Rectal smooth muscle tissue (tissue), 1 donor: Measurements from ENCODE around the gene RCOR2.
A peak's percentile ranks its signal among the peaks of the same experiment; 100 is the strongest.

ENCODE experiments used
- H3K27ac ChIP-seq: one replicate; pipeline ENCODE4 v1.7.0; 2013; ENCODE audit warnings: low read depth, low read length, inconsistent platforms
- H3K27me3 ChIP-seq: one replicate; pipeline ENCODE4 v1.7.0; 2013; ENCODE audit warnings: low read length; ENCODE audit not compliant: control insufficient read depth, insufficient read depth
- H3K36me3 ChIP-seq: one replicate; pipeline ENCODE4 v1.7.0; 2013; ENCODE audit warnings: low read length; ENCODE audit not compliant: control insufficient read depth, insufficient read depth
- H3K4me1 ChIP-seq: one replicate; pipeline ENCODE4 v1.7.0; 2013; ENCODE audit warnings: low read length; ENCODE audit not compliant: control insufficient read depth, insufficient read depth
- H3K4me3 ChIP-seq: one replicate; pipeline ENCODE4 v1.7.0; 2013; ENCODE audit warnings: low read length
- H3K9ac ChIP-seq: one replicate; pipeline ENCODE4 v1.7.0; 2013; ENCODE audit warnings: low read length

RCOR2 gene

GRCh38 chr11:63877658-63878241 is 39.2 kb downstream of the RCOR2 start:
- Histone ChIP-seq H3K4me1 (peaks cover 3% of the 10 kb centered on the region), H3K9ac (no peak overlapping the region), H3K27me3 (no peaks in the 10 kb centered on the region), H3K36me3 (no peaks in the 10 kb centered on the region), H3K4me3 (no peak overlapping the region), H3K27ac (no peak overlapping the region)

GRCh38 chr11:63876616-63877015 is 40.3 kb downstream of the RCOR2 start:
- H3K4me3 ChIP-seq: no peak overlapping the region
- no peaks in the 10 kb centered on the region for H3K27me3 ChIP-seq
- no peaks in the 10 kb centered on the region for H3K36me3 ChIP-seq
- no peak overlapping the region for H3K9ac ChIP-seq
- H3K27ac ChIP-seq: no peak overlapping the region
- H3K4me1 ChIP-seq: peaks cover 10% of the 10 kb centered on the region

DNA sequence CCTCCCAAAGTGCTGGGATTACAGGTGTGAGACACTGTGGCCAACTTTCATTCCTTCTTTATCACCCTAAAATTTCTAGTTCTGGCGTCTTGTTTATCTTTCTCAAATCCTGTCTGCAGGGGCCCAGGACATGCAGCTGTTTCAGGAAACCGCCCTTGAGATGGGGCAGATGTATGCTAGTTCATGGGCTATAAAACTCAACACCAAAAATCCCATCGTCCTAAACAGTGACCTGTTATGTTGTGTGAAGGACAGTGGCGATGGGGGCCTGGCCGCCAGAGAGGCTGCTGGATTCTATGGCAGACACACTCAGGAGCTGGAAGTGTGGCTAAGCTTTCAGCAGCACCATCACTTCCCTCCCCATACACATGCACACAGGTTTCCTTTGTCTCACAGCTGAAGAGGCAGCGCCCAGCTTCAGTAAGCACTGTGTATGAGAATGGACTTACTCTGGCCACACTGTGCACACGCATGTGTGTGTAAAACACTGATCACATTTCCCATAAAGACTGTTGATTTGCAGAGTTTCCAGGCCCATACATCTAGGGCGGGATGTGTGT is 41.4 kb downstream of the RCOR2 start:
- no peak overlapping the region for H3K27ac ChIP-seq
- H3K36me3 ChIP-seq: no peaks in the 10 kb centered on the region
- H3K4me3 ChIP-seq: no peak overlapping the region
- H3K4me1 ChIP-seq: peaks cover 13% of the 10 kb centered on the region
- no peak overlapping the region for H3K9ac ChIP-seq
- no peaks in the 10 kb centered on the region for H3K27me3 ChIP-seq

DNA sequence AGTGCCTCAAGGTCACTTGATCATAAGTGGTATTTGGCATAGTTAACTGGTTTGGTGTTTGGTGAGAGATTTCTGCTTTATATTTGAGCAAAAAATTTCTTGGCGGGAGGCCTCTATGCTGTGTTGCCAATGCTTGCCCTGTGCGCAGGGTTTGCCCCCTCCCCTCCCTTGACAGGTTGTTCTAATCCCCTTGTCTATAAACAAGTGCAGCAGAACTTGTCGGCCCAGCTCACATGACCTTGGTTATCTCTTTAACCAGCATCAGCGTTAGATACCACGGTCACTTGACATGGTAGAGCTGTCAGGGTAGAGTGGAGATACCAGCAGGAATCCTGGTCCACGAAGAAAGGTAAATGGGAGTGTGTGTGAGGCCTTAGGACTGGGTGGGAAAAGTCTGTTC is 42.5 kb downstream of the RCOR2 start:
- Histone ChIP-seq H3K4me3 (no peak overlapping the region), H3K27me3 (no peaks in the 10 kb centered on the region), H3K36me3 (no peaks in the 10 kb centered on the region), H3K4me1 (peaks cover 14% of the 10 kb centered on the region), H3K27ac (no peak overlapping the region), H3K9ac (no peak overlapping the region)

DNA sequence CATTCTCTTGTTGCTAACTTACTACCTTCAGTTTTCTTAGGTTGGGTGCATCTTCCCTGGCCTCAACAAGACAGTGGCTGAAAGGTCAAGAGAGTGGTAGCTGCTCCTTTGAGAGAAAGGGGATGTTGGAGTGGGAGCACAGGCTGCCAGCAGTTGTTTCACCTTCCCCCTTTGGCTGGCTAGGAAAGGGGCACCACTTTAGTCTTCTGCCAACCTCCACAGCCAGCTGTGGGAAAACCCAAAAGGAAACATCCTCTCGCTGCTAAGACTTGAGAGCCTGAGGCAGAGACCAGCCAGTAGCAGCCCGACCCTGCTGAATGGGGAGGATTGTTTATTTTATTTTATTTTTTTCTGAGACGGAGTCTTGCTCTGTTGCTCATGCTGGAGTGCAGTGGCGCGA is 43.7 kb downstream of the RCOR2 start:
- Histone ChIP-seq H3K27ac (no peak overlapping the region), H3K4me1 (peaks cover 11% of the 10 kb centered on the region), H3K4me3 (no peak overlapping the region), H3K36me3 (no peaks in the 10 kb centered on the region), H3K9ac (no peak overlapping the region), H3K27me3 (no peaks in the 10 kb centered on the region)

DNA sequence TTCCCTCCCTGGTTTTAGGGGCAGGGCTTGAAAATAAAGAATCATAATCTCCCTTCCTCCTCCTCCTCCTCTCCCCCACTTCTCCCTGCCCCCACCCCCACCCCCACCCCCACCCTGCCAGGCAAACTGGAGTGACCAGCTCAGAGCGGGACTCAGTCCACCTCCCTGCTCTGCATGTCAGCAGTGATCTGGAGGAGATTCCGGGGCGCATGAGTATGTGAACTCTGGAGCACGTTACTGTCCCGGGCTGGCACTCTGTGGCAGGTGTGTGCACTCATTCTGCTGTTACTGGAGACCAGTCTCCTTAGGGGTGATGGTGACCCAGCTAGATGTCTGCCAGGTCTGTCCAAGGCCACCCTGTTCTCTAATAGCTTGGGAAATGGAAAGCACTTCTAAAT is 44.2 kb downstream of the RCOR2 start:
- Histone ChIP-seq H3K36me3 (no peaks in the 10 kb centered on the region), H3K27ac (no peak overlapping the region), H3K27me3 (no peaks in the 10 kb centered on the region), H3K4me3 (peak overlapping the region; percentile 3), H3K9ac (no peak overlapping the region), H3K4me1 (peaks cover 11% of the 10 kb centered on the region)

GRCh38 chr11:63871962-63872799 is 44.8 kb downstream of the RCOR2 start:
- H3K4me1 ChIP-seq: peaks cover 11% of the 10 kb centered on the region
- H3K27ac ChIP-seq: peak overlapping the region; percentile 33
- no peaks in the 10 kb centered on the region for H3K27me3 ChIP-seq
- H3K4me3 ChIP-seq: peak overlapping the region; percentile 3
- no peak overlapping the region for H3K9ac ChIP-seq
- no peaks in the 10 kb centered on the region for H3K36me3 ChIP-seq

DNA sequence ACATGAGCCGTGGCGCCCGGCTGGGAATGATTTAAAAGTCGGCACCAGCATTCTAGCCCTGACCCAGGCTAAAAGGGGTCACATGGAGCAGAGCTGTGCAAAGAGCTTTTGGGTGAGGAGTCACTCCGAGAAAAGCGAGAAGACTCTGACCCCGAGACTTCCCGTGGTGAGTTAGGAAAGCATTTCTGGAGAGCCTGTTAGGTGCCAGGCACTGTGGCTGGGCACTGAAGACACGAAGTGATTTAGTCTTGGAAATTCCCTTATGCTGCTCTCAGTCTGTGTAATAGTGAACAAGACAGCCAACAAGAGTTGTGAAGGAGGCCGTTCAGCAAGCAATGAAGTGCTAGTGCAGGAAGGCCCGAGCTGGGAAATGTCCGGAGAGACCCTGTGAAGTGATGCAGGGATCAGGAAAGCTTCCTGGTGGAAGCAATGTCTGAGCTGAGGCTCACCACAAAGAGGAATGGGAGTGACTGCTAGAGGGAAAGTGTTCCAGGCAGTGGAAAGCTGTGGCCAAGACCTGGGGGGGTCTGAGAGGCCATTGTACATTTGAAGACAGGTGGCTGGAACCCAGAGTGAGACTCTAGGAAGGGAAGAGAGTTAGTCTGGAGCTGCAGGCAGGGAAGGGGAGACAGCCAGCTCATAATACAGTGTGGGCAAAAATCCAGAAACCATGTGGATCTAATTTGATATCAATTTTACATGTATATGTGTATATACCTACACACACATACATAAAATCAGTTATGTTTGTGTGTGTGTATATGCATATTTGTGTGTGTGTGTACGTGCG is 46.4 kb downstream of the RCOR2 start:
- Histone ChIP-seq H3K27me3 (no peaks in the 10 kb centered on the region), H3K27ac (no peak overlapping the region), H3K9ac (peak overlapping the region; percentile 1), H3K4me1 (peaks cover 11% of the 10 kb centered on the region), H3K4me3 (no peak overlapping the region), H3K36me3 (no peaks in the 10 kb centered on the region)

DNA sequence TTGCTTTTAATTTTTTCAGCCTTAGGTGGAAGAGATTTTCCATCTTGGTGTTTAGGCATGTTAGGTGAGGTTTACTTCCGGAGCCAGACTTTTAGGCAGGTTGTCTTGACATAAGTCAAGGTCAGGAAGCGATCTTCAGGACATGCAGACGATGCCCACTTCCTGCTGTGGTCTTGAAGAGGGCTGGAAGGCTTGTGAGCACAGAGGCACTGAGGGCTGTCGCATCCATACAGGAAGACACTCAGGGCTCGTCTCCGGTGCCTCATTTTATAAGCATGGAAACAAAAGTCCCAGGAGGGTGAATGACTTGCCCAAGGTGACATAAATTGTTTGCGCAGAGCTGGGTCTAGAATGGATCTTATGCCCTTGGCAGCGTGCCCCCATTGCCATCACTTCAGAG is 47.3 kb downstream of the RCOR2 start:
- no peak overlapping the region for H3K27ac ChIP-seq
- H3K4me3 ChIP-seq: no peak overlapping the region
- no peak overlapping the region for H3K9ac ChIP-seq
- no peaks in the 10 kb centered on the region for H3K36me3 ChIP-seq
- no peaks in the 10 kb centered on the region for H3K27me3 ChIP-seq
- H3K4me1 ChIP-seq: peaks cover 11% of the 10 kb centered on the region

GRCh38 chr11:63869171-63869591 is 47.8 kb downstream of the RCOR2 start:
- H3K27ac ChIP-seq: no peak overlapping the region
- H3K4me1 ChIP-seq: peaks cover 11% of the 10 kb centered on the region
- no peaks in the 10 kb centered on the region for H3K27me3 ChIP-seq
- no peaks in the 10 kb centered on the region for H3K36me3 ChIP-seq
- H3K4me3 ChIP-seq: no peak overlapping the region
- H3K9ac ChIP-seq: no peak overlapping the region

DNA sequence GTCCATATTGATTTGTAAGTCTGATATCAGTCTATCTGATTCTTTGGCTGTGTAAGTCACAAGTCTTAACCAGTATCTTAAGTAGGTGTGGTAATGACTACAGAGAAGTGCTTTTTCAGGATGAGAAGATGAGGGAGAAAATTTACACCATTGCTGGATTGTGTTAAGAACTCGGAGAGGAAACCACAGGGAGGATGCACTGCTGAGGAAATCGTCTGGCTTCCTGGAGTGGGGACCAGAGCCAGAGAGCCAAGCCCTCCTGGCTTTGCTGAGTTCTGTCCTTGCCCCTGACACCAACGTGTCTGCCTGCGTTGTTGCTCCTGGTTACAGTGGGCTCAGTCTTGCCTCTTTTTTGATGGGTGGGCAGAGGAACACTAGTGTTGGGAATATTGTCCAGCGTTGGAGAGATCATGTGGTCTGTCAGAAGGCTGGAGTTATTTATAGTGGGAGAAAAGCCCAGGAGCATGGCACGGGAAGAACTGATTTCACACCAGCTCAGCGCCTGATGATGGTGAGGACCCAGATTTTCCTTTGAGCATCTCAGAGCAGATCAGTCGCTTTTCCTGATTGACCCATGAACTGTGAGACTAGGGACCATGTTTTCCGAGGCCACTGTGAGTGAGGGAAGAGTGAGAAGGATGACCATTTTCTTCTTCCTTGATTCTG is 48.4 kb downstream of the RCOR2 start:
- Histone ChIP-seq H3K36me3 (no peaks in the 10 kb centered on the region), H3K27me3 (no peaks in the 10 kb centered on the region), H3K4me1 (peaks cover 11% of the 10 kb centered on the region), H3K4me3 (no peak overlapping the region), H3K9ac (no peak overlapping the region), H3K27ac (no peak overlapping the region)

DNA sequence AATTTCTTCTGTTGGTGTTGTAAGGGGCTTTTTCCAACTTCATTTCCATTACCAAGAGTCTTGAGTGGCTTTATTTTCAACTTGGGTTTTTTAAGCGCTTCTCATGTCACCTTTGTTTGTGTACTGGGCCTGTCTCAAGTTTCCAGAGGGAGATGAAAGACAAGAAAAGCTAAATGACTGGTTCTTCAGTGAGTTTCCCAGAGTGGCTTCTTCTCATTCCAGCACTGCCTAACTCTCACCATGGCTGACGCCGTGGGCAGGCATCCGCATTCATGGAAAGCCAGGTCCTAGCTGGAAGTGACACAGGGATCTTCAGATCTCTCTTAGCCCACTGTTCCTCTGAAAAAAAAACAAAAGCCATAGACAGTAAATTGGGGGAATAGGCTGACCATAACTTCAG is 49.5 kb downstream of the RCOR2 start:
- Histone ChIP-seq H3K9ac (no peak overlapping the region), H3K27ac (no peak overlapping the region), H3K4me1 (peaks cover 11% of the 10 kb centered on the region), H3K4me3 (no peak overlapping the region), H3K27me3 (no peaks in the 10 kb centered on the region), H3K36me3 (no peaks in the 10 kb centered on the region)
